GM18951 (cell line): ENCODE results near the gene CRISPLD2.
"Not testable (repeated sequence)": the region's sequence is repeated elsewhere in the genome, so short reads cannot be mapped to it uniquely, and the experiment has no call there.

Source experiments
- POLR2A ChIP-seq: IDR thresholded peaks from 4 replicates; pipeline ENCODE4 v1.6.1; 2011; ENCODE audit warnings: mild to moderate bottlenecking; ENCODE audit not compliant: insufficient read length, insufficient read depth; ENCODE audit errors: extremely low read depth
- in situ Hi-C: fragments of 300-500 bp; cut with MboI; formaldehyde crosslinking; loops from one replicate; pipeline ENCODE4 v1.12.0; 2022; ENCODE audit warnings: low sequenced_read_pairs, mixed read lengths, inconsistent platforms; ENCODE audit not compliant: unreplicated experiment

CRISPLD2 gene

DNA sequence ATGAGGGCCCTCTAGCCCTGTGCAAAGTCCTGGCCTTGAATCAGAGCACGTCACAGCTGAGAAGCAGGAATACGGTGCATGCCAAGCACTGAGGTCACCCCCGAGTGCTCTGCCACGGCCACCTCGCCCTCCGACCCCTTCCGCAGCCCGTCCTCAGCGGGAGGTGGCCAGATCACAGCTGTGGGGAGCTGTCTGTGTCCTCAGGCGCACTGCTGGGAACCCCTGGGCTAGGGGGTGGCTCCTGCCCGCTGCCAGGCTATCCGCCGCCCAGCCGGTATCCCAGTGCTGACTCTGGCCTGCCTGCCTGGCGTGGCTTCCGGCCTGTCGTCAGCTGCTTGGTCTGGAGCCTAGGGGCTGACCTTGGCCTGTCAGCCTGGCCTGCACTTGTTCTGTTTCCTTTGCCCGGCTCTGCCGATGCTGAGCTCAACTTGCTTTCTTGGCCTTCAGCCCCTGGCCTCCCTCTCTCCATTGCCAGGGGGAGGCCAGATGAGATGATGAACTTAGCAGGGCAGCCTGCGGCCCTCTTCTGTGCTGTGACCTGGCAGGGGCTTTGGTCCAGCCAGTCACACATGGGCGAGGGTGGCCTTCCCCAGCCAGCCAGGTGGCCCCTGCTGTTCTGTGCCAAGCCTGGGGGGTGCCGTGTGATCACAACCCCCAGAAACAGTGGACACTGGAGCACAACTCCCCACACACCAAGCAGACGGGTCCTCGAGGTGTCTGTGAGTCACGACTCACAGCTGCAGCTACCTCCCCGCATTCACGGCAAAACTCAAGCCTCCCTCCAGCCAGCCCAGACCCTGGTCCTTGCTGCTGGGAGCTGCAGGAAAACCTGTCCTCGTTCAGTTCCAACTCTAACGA, 114.2 kb downstream of the CRISPLD2 start:
- in situ Hi-C loops = no loop called here
- no peak for TF ChIP-seq POLR2A

DNA sequence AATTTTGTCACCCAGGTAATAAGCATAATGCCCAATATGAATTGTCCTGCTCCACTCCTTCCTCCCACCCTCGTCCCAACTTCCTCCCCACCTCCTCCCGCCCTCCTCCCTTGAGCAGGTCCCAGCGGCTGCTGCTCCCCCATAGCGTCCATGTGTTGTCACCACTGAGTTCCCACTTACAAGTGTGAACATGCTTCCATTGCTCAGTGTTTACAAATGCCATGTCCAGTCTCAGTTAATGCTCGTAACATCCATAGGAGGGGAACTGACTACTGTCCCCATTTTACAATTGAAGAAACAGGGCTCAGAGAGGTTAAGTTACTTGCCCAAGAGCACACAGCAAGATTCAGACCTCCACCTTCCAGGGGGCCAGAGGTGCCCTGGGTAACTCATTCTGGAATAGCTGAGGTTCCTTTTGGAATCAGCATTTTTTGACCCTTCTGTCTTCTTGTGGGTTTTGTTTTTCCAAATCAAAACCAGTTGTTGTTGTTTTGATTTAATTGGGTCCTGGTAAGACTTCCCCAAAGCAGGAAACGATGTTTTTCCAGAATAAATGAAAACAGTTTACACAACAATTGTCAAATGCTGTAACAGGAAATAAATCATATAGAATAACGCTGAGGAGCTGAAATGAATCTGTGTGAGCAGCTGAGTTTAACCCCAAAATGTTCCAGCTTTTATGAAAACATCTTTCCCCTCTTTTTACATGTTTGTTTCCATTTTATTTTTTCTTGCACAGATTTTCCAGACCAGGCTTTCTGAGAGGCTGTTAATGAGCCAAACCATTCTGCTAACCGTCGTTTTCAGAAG, 117.6 kb downstream of the CRISPLD2 start:
- no peak for TF ChIP-seq POLR2A
- in situ Hi-C loops = no loop called here

DNA sequence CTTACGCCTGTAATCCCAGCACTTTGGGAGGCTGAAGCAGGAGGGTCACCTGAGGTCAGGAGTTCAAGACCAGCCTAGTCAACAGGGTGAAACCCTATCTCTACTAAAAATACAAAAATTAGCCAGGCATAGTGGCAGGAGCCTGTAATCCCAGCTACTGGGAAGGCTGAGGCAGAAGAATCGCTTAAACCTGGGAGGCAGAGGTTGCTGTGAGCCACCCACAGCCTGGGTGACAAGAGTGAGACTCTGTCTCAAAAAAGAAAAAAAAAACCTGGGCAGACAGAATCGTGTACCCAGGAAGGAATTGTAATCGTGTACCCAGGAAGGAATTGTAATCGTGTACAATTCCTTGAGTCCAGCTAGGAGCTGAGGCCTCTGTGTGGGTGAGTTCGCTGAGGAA, 118.8 kb downstream of the CRISPLD2 start:
- in situ Hi-C loops = not testable (repeated sequence)

DNA sequence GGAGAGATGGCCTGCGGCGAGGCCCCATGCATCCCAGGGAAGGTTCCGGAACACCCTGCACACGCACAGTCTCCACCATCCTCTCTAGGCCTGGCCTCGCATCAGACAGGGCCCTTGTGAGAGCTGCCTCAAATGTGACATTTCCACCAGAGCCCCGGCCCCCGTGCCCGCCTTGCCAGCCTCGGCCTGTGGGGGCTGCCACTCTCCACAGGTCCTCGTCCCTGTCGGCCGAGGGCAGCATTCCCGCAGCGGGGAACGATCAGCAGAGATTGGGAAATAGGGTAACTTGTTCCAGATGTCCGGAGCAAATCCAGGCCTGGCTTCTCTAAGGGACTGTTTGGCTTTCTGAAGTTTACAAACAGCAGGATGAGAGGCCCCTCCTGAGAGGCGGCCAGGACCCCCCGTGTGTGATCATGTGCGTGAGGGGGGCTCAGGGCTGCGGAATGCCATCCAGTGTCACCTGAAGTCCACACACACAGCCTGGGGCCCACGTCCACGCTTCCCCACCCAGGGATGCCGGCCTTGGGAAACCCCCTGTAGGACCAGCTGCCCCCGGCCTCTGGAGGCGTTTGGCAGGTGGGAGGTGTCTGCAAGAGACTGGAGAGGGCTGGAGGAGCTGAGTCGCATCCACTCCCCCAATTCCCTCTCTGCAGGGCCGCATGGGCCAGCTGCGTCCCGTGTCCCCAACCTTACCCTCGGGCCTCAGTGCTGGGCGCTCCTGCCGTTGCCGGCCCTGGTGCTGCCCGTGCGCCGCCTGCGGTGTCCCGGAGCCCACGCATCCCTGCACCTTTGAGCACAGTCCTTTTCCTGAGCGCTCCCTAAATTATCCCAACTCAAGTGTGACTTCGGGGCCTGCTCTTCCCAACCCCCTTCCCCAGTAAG, 121.1 kb downstream of the CRISPLD2 start:
- TF ChIP-seq POLR2A = no peak
- in situ Hi-C loops = no loop called here

DNA sequence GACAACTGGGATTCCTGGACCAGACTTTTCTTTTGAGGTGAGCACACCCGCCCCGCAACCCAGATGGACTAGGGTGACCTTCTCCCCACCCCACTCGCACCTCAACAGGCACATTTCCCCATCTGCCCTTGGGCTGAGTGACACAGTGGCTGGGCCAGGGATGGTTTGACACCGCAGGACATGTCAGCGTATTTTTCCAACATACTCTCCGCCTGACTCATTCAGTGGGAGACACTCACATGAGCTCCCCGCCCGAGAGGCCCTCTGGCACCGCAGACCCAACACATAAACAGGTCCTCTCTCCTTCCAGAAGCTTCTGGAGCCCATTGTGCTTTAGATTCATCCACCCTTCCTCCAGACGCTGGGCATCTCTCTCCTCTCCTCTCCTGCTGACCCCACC, 122.1 kb downstream of the CRISPLD2 start:
- in situ Hi-C loops = no loop called here
- no peak for TF ChIP-seq POLR2A

DNA sequence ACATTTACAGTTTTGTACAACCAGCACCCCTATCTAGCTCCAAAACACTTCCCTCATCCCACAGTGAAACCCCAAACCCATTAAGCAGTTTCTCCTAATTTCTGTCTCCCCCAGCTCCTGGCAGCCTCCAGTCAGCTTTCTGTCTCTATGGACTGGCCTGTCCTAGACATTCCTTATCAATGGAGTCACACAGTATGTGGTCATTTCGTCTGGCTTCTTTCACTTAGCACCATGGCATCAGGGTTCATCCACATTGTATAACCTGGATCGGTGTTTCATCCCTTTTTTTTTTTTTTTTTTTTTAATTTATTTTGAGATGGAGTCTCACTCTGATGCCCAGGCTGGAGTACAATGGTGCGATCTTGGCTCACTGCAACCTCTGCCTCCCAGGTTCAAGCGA, 123.0 kb downstream of the CRISPLD2 start:
- in situ Hi-C loops = no loop called here
- no peak for TF ChIP-seq POLR2A

DNA sequence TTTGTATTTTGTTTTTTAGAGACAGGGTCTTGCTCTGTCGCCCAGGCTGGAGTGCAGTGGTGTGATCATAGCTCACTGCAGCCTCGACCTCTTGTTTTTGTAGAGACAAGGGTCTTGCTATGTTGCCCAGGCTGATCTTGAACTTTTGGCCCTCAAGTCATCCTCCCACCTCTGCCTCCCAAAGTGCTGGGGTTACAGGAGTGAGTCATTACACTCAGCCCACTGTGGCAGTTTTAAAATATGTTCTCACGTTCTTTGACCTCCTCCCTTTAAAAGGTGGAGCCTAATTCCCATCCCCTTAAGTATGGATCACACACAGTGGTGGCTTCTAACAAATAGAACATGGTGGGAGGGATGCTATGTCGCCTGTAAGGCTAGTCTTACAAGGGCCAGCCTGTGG, 123.8 kb downstream of the CRISPLD2 start:
- in situ Hi-C loops = no loop called here

DNA sequence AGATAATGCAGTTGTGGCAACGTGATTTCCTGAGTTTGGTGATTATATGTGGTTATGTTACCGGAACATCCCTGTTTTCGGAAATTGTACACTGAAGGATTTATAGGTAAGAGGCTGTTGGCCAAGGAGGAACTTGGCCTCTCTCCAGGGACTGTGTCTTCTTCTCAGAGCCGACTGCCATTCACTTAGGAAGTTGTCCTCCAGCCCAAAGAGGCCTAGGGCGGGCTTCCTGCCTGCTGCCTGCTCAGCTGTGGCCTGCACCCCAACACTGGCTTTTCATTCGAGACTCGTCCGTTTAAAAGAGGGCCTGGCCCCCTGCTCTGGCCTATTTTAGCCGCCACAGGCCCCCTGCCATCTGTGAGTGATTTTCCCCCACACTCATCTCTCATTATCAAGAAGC, 127.2 kb downstream of the CRISPLD2 start:
- in situ Hi-C loops = no loop called here
- no peak for TF ChIP-seq POLR2A

More for the DNA sequence above, 123.8 kb downstream of the CRISPLD2 start:
- TF ChIP-seq POLR2A = no peak

DNA sequence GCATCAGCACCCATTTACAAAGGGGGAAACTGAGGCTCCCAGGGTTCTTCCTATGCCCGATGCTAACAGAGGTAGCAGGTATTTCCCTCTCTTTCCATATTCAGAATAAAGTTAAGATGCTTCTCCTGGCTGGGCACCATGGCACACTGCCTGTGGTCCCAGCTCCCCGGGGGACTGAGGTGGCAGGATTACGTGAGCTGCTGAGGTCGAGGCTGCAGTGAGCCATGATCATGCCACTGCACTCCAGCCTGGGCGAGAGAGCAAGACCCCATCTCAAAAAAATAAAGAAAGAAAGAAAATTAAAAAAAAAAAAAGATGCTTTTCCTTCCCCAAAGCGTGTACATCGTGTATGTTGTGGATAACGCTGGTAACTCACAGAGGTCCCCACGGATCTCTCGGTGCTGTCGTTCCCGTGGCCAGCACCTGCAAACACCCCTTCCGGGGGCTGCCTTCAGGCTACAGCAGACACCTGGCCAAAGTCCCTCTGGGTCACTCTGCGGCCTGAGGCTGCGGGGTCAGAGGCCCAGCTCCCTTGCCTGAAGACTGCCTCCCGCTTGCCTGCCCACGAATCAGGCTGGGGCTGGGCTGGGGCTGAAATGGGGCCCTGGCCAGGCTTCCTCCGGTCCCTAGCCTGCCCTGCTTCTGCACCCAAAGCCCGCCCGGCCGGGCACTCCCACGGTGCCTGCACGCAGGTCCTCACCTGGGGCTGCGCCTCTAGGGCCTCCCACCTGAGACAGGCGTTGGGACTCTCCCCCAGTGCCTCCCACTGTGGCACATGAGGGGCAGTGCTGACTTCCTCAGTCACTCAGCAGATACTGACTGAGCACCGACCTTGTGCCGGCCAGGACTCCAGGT, 128.4 kb downstream of the CRISPLD2 start:
- TF ChIP-seq POLR2A = no peak
- in situ Hi-C loops = no loop called here

DNA sequence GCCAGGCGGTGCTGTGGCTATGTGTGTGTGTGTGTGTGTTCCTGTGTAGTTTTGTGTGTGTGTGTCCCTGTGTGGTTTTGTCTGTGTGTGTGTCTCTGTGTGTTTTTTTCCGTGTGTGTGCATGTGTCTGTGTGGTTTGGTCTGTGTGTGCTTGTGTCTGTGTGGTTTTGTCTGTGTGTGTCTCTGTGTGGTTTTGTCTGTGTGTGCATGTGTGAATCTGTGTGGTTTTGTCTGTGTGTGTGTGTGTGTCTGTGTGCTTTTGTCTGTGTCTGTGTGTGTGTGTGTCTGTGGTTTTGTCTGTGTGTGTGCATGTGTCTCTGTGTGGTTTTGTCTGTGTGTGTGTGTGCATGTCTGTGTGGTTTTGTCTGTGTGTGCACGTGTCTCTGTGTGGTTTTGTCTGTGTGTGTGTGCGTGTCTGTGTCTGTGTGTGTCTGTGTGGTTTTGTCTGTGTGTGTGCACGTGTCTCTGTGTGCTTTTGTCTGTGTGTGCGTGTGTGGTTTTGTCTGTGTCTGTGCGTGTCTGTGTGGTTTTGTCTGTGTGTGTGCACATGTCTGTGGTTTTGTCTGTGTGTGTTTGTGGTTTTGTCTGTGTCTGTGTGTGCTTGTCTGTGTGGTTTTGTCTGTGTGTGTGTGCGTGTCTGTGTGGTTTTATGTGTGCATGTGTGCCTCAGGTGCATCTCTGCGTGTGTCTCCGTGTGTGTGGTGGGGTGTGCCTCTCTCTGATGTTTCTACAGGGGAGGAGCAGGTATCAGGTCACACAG, 129.2 kb downstream of the CRISPLD2 start:
- in situ Hi-C loops = no loop called here
- no peak for TF ChIP-seq POLR2A

DNA sequence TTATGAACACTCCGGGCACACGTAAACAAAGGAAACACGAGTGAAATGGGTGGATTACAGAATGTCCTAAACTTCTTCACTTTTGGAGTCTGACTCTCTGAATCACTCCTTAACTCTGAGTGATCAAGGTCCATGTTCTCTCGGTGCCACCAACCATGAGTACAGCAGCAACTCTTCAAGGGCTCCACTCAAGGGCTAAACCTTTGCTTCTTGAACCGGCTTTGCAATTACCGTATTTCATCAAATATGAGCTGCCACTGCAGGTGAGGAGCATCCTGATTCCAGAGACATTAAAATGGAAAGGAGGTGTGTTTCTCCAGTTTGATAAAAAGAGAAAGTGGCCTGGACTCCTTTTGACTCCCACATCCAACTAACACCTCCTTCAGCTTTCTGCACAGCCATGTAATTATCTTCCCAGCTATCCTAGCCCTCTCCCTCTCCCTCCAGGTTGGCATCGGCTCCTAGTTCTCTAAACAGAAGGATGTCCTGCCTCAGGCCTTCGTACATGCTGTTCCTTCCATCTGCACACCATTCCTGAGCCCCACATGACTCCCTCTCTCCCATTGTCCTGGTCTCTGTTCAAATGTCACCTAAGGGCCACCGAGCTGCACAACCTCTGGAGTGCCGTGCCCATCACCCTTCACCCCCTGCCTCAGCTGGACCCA, 130.1 kb downstream of the CRISPLD2 start:
- in situ Hi-C loops = no loop called here
- TF ChIP-seq POLR2A = no peak
